Prostate gland (tissue), 2 donors: ENCODE measurements around the gene MAGI3. TPM values are rescaled to one million over a fixed set of nuclear protein-coding genes. Genes with fewer than 3 reads are reported as not detected.

Experiments
- DNase-seq: peaks from one replicate; pipeline ENCODE4 v3.0.0-alpha.2; 2019; ENCODE audit warnings: low spot score
- H3K27ac ChIP-seq, 2 donors: fragments of 200-600 bp; sonication (generic); 2 replicates each; pipeline ENCODE4 v1.5.1; 2017 to 2019
- H3K27me3 ChIP-seq: fragments of 200-600 bp; sonication (generic); replicated peaks from 2 replicates; pipeline ENCODE4 v1.5.1; 2019; ENCODE audit not compliant: insufficient read depth
- H3K36me3 ChIP-seq, 2 donors: fragments of 200-600 bp; sonication (generic); 1 replicate in 1 of 2; 2 replicates in 1 of 2; pipeline versions ENCODE4 v1.5.1 to v1.8.1; 2017 to 2019
- H3K4me1 ChIP-seq: fragments of 200-600 bp; sonication (generic); replicated peaks from 2 replicates; pipeline ENCODE4 v1.5.1; 2019
- H3K4me3 ChIP-seq, 2 donors: fragments of 200-600 bp; sonication (generic); 2 replicates each; pipeline ENCODE4 v1.5.1; 2017 to 2019
- H3K9me3 ChIP-seq: fragments of 200-600 bp; sonication (generic); 2 replicates; pipeline ENCODE4 v1.5.1; 2017
- CTCF ChIP-seq, 4 experiments: fragments of 200-600 bp in 2 of 4; fragments of 450-650 bp in 2 of 4; sonication (generic) in 2 of 4; IDR thresholded peaks; 1 replicate in 3 of 4; 2 replicates in 1 of 4; pipeline ENCODE4 v1.5.1; 2016 to 2019; ENCODE audit warnings: antibody characterized with exemption in 4 of 4, mild to moderate bottlenecking in 2 of 4, moderate library complexity in 2 of 4
- POLR2A ChIP-seq: fragments of 450-650 bp; IDR thresholded peaks from one replicate; pipeline ENCODE4 v1.6.1; 2016; ENCODE audit warnings: antibody characterized with exemption, mild to moderate bottlenecking
- POLR2AphosphoS5 ChIP-seq: sonication (generic); formaldehyde crosslinking; IDR thresholded peaks from one replicate; pipeline ENCODE4 v1.6.1; 2017; ENCODE audit warnings: antibody characterized with exemption
- WGBS: methylation state at CpG from one replicate; pipeline ENCODE4 v1.1.5; 2018; 5-methylcytosine and 5-hydroxymethylcytosine counted together
- intact Hi-C: fragments of 100-400 bp; cut with DNase I; formaldehyde crosslinking; loops from one replicate; pipeline ENCODE4 v1.14.2; 2022
- total RNA-seq, 2 donors: library from RNA; depleted of rRNA; stranded (reverse); fragments of >200 nt; gene quantifications; one replicate each; pipeline ENCODE4 v1.1.0, GENCODE V29; 2016

MAGI3 gene
- total RNA-seq, 2 donors from 2014 or later, result 20.2 to 23.2 TPM

- 87% methylated on average over 4 of the region's 4 CpGs for WGBS
- intact Hi-C loops, result no loop called here
- no peaks in the 10 kb centered on the region for H3K36me3 ChIP-seq
- no peak for DNase-seq
- H3K27me3 ChIP-seq, result no peaks in the 10 kb centered on the region
- TF ChIP-seq CTCF (IDR thresholded peaks at IDR 0.05), result no peak
- TF ChIP-seq POLR2A, result no peak
- no peak overlapping the region for H3K27ac ChIP-seq
- no peak overlapping the region for H3K4me3 ChIP-seq
- no peaks in the 10 kb centered on the region for H3K9me3 ChIP-seq
- H3K4me1 ChIP-seq, result no peaks in the 10 kb centered on the region
Measured at GRCh38 chr1:113617438-113618141, 227.3 kb downstream of the MAGI3 start.

GRCh38 chr1:113628997-113629396, 238.7 kb downstream of the MAGI3 start:
- H3K27me3 ChIP-seq, result no peaks in the 10 kb centered on the region
- 94% methylated on average over 1 of the region's 1 CpG for WGBS
- H3K4me1 ChIP-seq, result no peaks in the 10 kb centered on the region
- TF ChIP-seq CTCF (IDR thresholded peaks at IDR 0.05) (no peak), POLR2A (no peak), POLR2AphosphoS5 (no peak)
- H3K9me3 ChIP-seq, result no peaks in the 10 kb centered on the region
- intact Hi-C loops, result no loop called here
- no peak for DNase-seq
- H3K36me3 ChIP-seq, result no peaks in the 10 kb centered on the region
- H3K4me3 ChIP-seq, result no peak overlapping the region
- H3K27ac ChIP-seq, result no peak overlapping the region

GRCh38 chr1:113630340-113631327, 240.3 kb downstream of the MAGI3 start:
- H3K4me1 ChIP-seq, result no peaks in the 10 kb centered on the region
- H3K27ac ChIP-seq, result no peak overlapping the region
- H3K4me3 ChIP-seq, result no peak overlapping the region
- H3K27me3 ChIP-seq, result no peaks in the 10 kb centered on the region
- intact Hi-C loops, result no loop called here
- DNase-seq, result no peak
- TF ChIP-seq POLR2A, result no peak
- no peak for TF ChIP-seq POLR2AphosphoS5
- TF ChIP-seq CTCF (IDR thresholded peaks at IDR 0.05), result no peak
- H3K9me3 ChIP-seq, result no peaks in the 10 kb centered on the region
- no peaks in the 10 kb centered on the region for H3K36me3 ChIP-seq
- 92% methylated on average over 12 of the region's 12 CpGs for WGBS

- DNase-seq, result no peak
- Histone ChIP-seq H3K36me3 (no peaks in the 10 kb centered on the region), H3K27ac (no peak overlapping the region), H3K27me3 (no peaks in the 10 kb centered on the region), H3K4me1 (no peaks in the 10 kb centered on the region), H3K4me3 (no peak overlapping the region), H3K9me3 (no peaks in the 10 kb centered on the region)
- intact Hi-C loops, result no loop called here
- TF ChIP-seq CTCF (IDR thresholded peaks at IDR 0.05) (no peak), POLR2A (no peak), POLR2AphosphoS5 (no peak)
- WGBS, result 100% methylated on average over 1 of the region's 1 CpG
Measured at GRCh38 chr1:113641396-113641795, 251.1 kb downstream of the MAGI3 start.
